ENCODE measurements around the gene GMCL1.

DNA sequence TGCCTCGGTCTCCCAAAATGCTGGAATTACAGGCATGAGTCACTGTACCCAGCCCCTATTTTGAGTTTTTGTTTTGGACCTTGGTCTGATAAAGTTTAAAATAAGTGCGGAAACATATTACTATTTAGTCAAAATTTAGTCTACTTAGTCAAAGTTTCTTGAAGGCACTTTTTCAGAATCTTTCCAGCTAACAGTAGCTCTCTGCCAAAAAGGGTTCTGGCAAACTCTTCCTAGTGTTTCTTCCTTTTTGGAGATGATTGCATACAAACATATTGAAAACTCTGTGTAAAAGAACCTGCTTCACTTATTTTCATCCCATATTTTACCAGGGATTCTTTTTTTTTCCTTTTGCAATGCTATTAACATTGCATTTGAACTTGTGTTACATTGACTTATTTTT, 28.8 kb downstream of the GMCL1 start:
- TF ChIP-seq POLR2AphosphoS5 (IDR thresholded peaks at IDR 0.05; ENCODE audit: low read depth, low read length) (no peak), POLR2A (IDR thresholded peaks at IDR 0.05; ENCODE audit: low read depth, low read length) (no peak)

Data from GM12892 (cell line).